Adipose tissue (tissue), 3 donors: ENCODE data around the gene RMND5B. TPM values are rescaled to one million over a fixed set of nuclear protein-coding genes. Genes with fewer than 3 reads are reported as not detected.
"Not testable (repeated sequence)": the region's sequence is repeated elsewhere in the genome, so short reads cannot be mapped to it uniquely, and the experiment has no call there.

Experiments
- H3K27ac ChIP-seq: one replicate; pipeline ENCODE4 v1.5.1; 2013; ENCODE audit warnings: low read depth, low read length
- WGBS, 3 donors: extraction: QIAGEN DNeasy Blood & Tissue Kit; methylation state at CpG; one replicate each; pipeline ENCODE4 v1.1.7; 2013; 5-methylcytosine and 5-hydroxymethylcytosine counted together
- polyA plus RNA-seq, 3 donors: library from polyadenylated mRNA; stranded (reverse); fragments of 200-250 nt; gene quantifications; one replicate each; pipeline ENCODE4 v1.2.3, GENCODE V29; 2013
- donor health status: healthy with polysubstance abuse.
- donor health status: Bipolar disorder and iron deficiency.
- donor health status: healthy.

Gene RMND5B
- polyA plus RNA-seq, 3 donors, result 19.7 to 35.0 (median 32.9) TPM

DNA sequence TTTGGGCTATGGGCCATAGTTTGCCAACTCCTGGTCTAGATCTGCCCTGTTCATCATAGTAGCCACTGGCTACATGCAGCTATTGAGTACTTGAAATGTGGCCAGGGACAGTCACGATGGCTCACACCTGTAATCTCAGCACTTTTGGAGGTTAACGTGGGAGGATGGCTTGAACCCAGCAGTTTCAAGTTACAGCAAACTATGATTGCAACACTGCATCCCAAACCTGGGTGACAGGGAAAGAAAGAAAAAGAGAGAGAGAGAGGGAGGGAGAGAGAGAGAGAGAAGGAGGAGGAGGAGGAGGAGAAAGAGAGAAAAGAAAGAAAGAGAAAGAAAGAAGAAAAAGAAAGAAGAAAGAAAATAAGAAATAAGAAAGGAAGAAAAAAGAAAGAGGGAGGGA is 61.4 kb downstream of the RMND5B start:
- WGBS, 3 donors, result 42 to 55% (median 55%) methylated on average over 2 of the region's 2 CpGs

DNA sequence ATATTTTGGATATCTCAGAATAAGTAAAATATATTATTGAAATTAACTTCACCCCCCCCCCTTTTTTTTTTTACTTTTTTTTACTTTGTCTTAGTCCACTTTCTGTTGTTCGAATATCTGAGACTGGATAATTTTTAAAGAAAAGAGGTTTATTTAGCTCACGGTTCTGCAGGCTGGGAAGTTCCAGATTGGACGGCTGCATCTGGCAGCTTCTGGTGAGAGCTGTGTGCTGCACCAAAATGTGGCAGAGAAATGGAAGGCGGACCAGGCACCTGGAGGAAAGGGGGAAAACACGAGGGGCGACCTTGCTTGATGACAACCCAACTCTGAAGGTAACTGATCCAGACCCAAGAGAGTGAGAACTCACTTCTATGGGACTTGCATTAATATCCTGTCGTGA is 62.0 kb downstream of the RMND5B start:
- WGBS, 3 donors, result 87 to 94% (median 90%) methylated on average over 7 of the region's 7 CpGs
- no peak overlapping the region for H3K27ac ChIP-seq

More for the DNA sequence above, 61.4 kb downstream of the RMND5B start:
- H3K27ac ChIP-seq, result no peak overlapping the region

DNA sequence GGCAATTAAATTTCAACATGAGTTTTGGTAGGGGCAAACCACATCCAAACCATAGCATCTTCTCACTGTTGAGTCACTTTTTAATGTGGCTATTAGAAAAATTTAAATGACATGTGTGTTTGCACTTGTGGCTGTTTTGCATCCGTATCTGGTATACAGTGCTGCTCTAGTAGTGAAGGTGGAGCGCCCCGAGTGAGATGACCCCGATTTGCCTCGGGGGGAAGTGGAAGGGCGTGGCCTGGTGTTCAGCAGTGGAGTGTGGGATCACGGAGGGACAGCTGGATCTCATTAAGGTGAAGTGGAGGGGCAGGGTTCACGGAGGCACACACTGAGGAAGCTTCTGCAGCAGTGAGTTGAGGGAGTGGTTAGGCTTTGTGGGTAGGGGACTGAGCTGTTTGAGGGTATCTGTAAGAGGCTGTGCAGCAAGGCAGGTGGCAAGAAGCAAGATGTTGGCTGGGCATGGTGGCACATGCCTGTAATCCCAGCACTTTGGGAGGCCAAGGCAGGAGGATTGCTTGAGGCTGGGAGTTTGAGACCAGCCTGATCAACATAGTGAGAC is 62.5 kb downstream of the RMND5B start:
- 56 to 77% (median 59%) methylated on average over 8 of the region's 8 CpGs for WGBS, 3 donors
- no peak overlapping the region for H3K27ac ChIP-seq

DNA sequence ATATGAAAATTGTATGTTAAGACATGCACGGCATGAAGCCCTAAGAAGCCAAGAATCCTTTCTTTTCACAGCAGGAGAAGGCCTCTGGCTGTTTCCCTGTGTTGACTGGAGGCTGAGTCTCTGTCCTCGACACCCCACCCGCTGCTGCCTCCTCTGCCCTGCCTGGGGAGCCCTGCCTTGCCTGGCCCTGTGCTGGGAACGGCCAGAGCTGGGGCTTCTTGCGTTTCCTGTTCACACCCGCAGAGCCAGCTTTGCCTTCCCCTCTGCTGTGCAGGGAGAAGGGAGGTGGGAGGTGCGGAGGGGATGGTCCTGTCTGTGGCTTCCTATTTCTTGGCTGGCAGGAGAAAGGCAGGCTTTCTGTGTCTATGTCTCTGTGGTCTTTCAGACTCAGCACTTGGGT is 63.2 kb downstream of the RMND5B start:
- 19 to 34% (median 26%) methylated on average over 7 of the region's 7 CpGs for WGBS, 3 donors
- no peak overlapping the region for H3K27ac ChIP-seq

DNA sequence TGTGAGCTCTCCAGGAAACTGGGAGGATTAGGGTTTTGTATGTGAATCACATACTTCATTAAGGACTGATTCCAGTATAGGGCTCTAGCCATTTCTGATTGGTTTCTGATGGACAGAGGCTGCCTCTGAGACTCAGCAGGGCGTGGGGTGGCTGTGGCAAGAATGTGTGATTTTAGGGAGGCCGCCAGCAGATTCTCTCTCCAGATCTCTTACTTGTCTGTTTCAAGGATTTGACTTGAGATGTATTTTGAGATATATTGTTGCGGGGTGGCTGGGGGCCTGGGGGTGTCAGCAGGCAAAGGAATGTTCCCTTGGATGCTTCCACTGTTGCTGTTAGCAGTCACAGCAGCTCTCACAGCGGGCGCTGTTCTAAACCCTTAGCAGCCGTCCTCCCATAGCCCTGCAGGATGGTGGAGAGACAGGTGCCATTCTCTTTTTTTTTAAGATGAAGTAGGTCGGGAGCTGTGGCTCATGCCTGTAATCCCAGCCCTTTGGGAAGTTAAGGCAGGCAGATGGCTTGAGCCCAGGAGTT is 65.5 kb downstream of the RMND5B start:
- H3K27ac ChIP-seq, result no peak overlapping the region
- WGBS, 3 donors, result 69 to 82% (median 80%) methylated on average over 7 of the region's 7 CpGs

DNA sequence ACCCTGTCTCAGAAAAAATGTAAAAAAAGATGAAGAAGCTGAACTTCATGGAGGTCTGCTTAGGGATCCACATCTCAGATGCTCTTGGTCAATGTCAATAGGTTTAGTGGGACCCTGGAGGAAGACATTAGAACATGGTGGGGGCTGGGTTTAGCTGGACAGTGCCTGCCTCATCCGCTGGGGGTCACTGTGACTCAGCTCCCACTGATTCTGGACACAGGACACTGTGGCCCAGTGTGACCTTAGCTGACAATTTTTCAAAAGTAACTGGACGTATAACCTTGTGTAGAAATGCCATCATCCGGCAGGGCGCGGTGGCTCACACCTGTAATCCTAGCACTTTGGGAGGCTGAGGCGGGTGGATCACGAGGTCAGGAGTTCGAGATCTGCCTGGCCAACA is 66.2 kb downstream of the RMND5B start:
- no peak overlapping the region for H3K27ac ChIP-seq
- WGBS, 3 donors, result 80 to 83% (median 82%) methylated on average over 8 of the region's 8 CpGs

DNA sequence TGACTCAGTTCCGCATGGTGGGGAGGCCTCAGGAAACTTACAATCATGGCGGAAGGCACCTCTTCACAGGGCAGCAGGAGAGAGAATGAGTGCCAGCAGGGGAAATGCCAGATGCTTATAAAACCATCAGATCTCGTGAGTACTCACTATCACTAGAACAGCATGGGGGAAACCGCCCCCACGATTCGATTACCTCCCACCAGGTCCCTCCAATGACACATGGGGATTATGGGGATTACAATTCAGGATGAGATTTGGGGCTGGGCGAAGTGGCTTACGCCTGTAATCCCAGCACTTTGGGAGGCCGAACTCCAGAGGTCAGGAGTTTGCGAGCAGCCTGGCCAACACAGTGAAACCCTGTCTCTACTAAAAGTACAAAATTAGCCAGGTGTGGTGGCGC is 67.3 kb downstream of the RMND5B start:
- not testable (repeated sequence) for H3K27ac ChIP-seq
- 71 to 87% (median 73%) methylated on average over 11 of the region's 11 CpGs for WGBS, 3 donors

DNA sequence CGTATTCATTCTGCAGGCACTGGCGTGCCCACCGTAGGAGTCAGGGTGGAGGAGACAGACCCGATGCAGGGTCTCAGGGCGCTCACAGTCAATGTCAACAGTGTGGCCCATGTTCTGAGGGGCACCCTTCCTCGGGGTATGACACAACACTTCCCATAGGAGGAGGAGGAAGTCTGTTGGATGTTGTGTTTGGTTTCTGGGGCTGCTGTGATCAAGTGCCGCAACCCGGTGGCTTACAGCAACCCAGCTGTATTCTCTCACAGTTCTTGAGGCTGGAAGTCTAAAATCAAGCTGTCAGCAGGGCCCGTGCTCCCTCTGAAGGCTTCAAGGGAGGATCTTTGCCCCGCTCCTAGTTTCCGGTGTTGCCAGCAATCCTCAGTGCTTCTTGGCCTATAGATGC is 67.9 kb downstream of the RMND5B start:
- H3K27ac ChIP-seq, result no peak overlapping the region
- 55 to 88% (median 56%) methylated on average over 11 of the region's 11 CpGs for WGBS, 3 donors

DNA sequence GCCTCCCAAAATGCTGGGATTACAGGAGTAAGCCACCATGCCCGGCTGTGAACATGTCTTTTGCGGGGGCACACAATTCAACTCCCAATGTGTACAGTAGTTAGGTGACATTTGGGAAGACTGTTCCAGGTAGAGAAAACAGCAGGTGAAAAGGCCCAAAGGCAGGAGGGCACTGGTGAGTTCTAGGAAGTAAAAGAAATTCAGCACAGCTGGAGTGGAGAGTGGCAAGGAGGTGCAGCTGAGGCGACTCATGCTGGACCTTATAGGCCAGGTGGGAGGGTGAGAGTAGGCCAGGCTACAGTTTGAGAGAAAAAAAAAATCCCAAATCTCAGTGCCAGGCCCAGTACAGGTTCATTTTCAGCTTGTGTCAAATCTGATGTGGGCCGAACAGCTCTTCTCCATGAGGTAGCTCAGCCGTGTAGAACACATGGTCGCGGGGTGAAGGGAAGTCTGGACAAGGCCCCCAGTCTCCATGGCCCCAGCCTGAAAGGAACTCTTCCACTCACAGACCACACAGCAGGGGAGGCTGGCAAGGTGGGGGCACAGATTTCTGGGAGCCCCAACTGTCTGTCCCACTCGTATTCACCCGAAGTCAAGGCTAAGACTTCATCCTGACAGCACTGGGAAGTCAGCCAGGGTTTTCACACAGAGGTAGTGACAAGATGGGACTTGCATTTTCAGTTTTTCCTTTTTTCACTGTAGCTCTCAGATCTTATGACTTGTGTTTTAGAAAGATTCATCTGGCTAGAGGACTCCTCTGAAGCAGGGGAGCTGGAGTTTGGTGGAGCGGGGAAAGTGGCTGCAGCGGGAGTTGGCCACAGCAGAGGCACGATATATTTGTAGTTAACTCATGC is 69.0 kb downstream of the RMND5B start:
- H3K27ac ChIP-seq, result no peak overlapping the region
- 72 to 79% (median 74%) methylated on average over 12 of the region's 12 CpGs for WGBS, 3 donors

Other genes starting within 250 kb of the RMND5B start
- gene PROP1, start 134.8 kb upstream of the RMND5B start, polyA plus RNA-seq, result not detected
- gene N4BP3, start 17.5 kb upstream of the RMND5B start, polyA plus RNA-seq, result 1 to 10 TPM in 2 of 3 donors, under 1 TPM in 1; 0.58 to 2.6 (median 1.4) TPM
- gene NHP2, start 22.9 kb downstream of the RMND5B start, polyA plus RNA-seq, result 100 to 1,000 TPM; 119 to 208 (median 201) TPM
- gene GMCL2, start 56.4 kb downstream of the RMND5B start, polyA plus RNA-seq, result not detected
- gene HNRNPAB, start 73.5 kb downstream of the RMND5B start, polyA plus RNA-seq, result 100 to 1,000 TPM in 2 of 3 donors, 10 to 100 TPM in 1; 25.0 to 133 (median 111) TPM
- 10 to 100 TPM; 32.0 to 76.5 (median 65.5) TPM for gene PHYKPL, start 101.8 kb downstream of the RMND5B start, polyA plus RNA-seq